GM12872 (cell line): Measurements from ENCODE around the gene MC3R.
A peak's percentile ranks its signal among the peaks of the same experiment; 100 is the strongest.

Experiments
- TF ChIP-seq, protein P1 (sequence below): IDR thresholded peaks from 3 replicates; pipeline ENCODE4 v1.5.1; 2011; ENCODE audit warnings: low read depth, mild to moderate bottlenecking, low read length, moderate library complexity; ENCODE audit not compliant: insufficient read depth

Gene MC3R

DNA sequence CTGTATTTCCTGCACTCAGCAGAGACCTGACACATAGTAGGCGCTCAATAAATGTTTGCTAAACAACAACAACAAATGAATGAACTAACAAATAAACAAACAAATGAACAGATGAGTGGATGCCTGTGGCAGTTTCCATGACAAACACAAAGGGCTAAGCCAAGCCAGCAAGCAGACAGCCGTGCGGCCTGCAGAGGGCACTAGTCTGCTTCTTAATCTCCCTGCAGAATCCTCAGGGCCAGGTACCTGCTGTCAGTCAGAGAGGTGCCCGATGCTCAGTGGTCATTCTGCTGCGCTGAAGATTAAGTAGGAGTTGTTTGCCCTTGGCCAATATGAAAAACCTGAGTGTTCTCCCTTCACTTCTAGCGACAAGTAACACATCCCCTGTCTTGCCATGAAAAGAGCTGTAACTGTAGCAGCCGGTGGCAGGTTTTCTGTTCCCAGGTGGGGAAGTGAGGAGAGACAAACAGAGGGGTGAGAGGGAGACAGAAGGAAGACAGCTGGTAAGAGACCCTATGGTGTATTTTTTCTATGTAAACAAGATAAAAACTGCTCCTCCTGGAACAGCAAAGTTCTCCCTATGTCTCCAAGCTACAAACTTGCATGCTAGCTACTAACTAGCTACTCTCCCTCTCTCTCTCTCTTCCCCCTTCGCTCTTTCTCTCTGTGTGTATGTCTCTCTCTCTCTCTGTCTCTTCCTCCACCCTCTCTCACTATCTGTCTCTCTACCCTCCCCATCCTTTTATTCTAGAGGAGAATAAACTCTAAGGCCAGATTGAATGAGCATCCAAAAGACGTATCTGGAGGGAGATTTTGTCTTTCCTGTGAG lies at the start of gene MC3R:
Gene MC3R, plus strand, starts transcription at position 779 of the 829 bp plus-strand sequence. CDS start 112 bp downstream, outside the sequence.
- TF ChIP-seq, protein P1, sequence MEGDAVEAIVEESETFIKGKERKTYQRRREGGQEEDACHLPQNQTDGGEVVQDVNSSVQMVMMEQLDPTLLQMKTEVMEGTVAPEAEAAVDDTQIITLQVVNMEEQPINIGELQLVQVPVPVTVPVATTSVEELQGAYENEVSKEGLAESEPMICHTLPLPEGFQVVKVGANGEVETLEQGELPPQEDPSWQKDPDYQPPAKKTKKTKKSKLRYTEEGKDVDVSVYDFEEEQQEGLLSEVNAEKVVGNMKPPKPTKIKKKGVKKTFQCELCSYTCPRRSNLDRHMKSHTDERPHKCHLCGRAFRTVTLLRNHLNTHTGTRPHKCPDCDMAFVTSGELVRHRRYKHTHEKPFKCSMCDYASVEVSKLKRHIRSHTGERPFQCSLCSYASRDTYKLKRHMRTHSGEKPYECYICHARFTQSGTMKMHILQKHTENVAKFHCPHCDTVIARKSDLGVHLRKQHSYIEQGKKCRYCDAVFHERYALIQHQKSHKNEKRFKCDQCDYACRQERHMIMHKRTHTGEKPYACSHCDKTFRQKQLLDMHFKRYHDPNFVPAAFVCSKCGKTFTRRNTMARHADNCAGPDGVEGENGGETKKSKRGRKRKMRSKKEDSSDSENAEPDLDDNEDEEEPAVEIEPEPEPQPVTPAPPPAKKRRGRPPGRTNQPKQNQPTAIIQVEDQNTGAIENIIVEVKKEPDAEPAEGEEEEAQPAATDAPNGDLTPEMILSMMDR, result peak; percentile 89

DNA sequence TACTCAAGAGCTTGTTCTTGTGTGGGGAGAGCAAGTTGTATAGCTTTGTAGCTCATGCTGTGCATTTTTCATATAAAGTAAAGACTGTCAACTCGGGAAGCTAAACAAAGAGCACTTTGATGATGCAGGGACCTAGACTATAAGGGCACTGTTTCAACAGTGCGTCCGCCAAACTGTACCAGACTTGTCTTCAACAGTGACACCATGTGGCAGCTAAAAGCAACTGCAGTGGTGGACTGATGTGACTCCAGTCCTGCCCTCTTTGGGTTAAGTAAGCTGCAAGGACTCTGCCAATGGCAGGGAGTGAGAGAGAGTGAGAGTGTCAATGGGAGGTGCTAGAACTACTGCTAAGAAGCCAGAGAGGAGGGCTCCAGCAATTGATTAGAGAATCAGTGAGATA lies 48.1 kb upstream of the MC3R start:
- TF ChIP-seq, protein P1, result peak; percentile 52; the same call in 2 of the 3 replicates

DNA sequence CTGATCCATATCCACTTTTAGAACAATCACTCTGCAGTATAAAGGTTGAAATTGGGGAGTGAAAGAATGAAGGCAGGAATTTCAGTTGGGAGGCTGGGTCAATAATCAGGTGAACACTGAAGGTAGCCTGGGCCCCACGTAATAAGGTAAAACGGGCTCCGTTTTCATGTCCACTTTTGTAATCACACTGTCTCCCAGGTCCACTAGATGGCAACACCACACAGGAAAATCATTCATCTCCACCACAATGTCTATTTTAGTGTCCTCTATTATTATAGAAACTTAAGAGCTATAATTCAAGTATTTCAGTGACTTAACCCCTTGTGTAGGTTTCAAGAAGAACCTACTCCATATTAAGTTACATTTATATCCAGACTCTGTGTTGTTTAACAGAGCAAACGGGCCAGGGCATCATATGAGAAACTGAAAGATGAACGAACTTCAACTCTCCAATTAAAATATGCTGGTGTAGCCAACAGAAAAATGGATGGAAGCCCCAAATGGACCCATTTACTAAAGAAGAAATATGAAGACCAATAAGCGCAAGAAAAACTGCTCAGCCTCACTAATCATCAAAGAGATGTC lies 45.9 kb upstream of the MC3R start:
- TF ChIP-seq, protein P1, result no peak; the same call in 2 of the 3 replicates

DNA sequence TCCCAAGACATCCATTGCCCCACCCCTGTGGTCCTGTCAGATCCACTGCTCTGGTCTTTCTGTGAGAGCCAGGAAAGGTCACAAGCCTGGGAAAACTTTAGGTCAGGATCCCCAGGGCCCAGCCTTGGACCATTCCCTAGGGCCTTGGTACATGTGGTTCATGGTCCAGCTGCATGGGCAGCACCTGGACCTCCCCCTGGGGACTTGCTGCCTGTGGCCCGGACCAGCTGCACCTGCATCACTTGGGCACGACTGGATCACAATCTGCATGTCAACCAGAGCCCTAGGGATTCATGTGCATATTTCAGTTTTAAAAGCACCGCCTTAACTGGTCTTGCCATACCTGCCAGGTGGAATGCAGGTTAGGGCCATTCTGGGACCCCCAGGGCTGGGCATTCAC lies 44.3 kb upstream of the MC3R start:
- TF ChIP-seq, protein P1, result no peak

DNA sequence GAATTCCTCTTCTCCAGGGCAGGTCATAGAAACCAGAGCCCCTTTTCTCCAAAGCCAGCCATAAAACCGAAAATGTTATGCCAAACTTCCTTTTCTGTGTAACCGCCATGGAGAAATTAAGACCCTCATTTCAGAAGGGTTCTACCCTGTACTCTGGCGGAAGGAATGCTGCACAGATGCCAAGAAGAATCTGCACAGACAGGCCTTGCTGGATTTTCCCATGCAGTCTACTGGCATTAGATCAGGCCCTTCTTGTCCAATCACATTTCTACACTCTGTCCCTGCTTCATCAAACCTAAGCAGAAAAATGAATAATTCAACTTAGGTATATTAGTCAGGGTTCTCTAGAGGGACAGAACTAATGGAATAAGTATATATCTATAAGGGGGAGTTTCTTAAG lies 43.2 kb upstream of the MC3R start:
- TF ChIP-seq, protein P1, result no peak

DNA sequence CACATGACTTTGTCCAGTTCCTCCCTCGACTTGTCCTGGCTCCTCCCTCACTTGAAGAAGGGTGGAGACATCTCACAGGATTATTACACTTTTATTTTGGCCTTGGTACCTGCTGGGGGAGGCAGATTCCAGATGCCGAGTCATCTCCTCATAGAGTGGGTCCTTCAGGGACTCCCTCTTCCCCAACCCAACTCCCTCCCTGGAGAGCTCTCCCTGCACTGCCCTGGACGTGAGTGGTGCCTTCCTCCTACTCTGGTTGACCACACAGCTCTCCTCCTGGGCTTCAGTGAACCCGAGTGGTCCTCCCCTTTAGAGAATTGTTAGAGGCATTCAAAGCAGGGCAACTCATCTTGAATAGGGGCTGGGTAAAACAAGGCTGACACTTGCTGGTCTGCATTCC lies 40.9 kb upstream of the MC3R start:
- TF ChIP-seq, protein P1, result no peak

DNA sequence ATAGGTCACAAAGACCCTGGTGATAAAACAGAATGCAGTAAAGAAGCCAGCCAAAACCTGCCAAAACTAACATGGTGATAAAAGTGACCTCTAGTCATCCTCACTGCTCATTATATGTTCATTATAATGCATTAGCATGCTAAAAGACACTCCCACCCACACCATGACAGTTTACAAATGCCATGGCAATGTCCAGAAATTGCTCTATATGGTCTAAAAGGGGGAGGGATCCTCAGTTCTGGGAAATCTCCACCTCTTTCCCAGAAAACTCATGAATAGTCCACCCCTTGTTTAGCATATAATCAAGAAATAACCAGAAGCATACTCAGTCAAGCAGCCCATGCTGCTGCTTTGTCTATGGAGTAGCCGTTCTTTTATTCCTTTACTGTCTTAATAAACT lies 40.4 kb upstream of the MC3R start:
- TF ChIP-seq, protein P1, result no peak
